Femur (tissue), 1 donor: ENCODE measurements around the gene KRTAP19-2.
"Not testable (repeated sequence)": the region's sequence is repeated elsewhere in the genome, so short reads cannot be mapped to it uniquely, and the experiment has no call there.

Experiments
- DNase-seq: peaks from one replicate; pipeline ENCODE4 v3.0.0-alpha.2; 2017

Gene KRTAP19-2

GRCh38 chr21:30487336-30487735 is at the start of gene KRTAP19-2:
KRTAP19-2 (minus strand) TSS chr21:30487436; CDS start chr21:30487348, 88 bp downstream.
- no peak for DNase-seq

GRCh38 chr21:30518876-30519275 is 31.6 kb upstream of the KRTAP19-2 start:
- DNase-seq = no peak

- DNase-seq = no peak
Observed at GRCh38 chr21:30515681-30516080, 28.4 kb upstream of the KRTAP19-2 start.

GRCh38 chr21:30505621-30506205 is 18.5 kb upstream of the KRTAP19-2 start:
- not testable (repeated sequence) for DNase-seq

- DNase-seq = no peak
Observed at GRCh38 chr21:30502041-30502440, 14.8 kb upstream of the KRTAP19-2 start, which contains the start of gene KRTAP19-5. KRTAP19-5 (minus strand) TSS chr21:30502141; CDS start chr21:30502090, 51 bp downstream.

GRCh38 chr21:30497065-30497464 is 9.8 kb upstream of the KRTAP19-2 start, which contains the start of gene KRTAP19-4:
KRTAP19-4 (minus strand) TSS chr21:30497165; CDS start chr21:30497110, 55 bp downstream.
- DNase-seq = no peak

GRCh38 chr21:30491963-30492428 is 4.8 kb upstream of the KRTAP19-2 start, which contains the start of gene KRTAP19-3:
KRTAP19-3 (minus strand) TSS chr21:30492013; CDS start chr21:30491957, 56 bp downstream.
- DNase-seq = no peak

GRCh38 chr21:30486180-30486579 is 1.1 kb downstream of the KRTAP19-2 start:
- DNase-seq = no peak

GRCh38 chr21:30482130-30482529 is 5.1 kb downstream of the KRTAP19-2 start:
- DNase-seq = no peak

- DNase-seq = no peak
Observed at GRCh38 chr21:30480145-30480544, 7.1 kb downstream of the KRTAP19-2 start, which contains the start of gene KRTAP19-1. KRTAP19-1 (minus strand) TSS chr21:30480367; CDS start chr21:30480317, 50 bp downstream.

- DNase-seq = no peak
Observed at GRCh38 chr21:30479259-30479658, 8.0 kb downstream of the KRTAP19-2 start.

GRCh38 chr21:30478004-30478403 is 9.2 kb downstream of the KRTAP19-2 start:
- DNase-seq = no peak

- DNase-seq = no peak
Observed at GRCh38 chr21:30468900-30469714, 18.1 kb downstream of the KRTAP19-2 start.

GRCh38 chr21:30463713-30464112 is 23.5 kb downstream of the KRTAP19-2 start:
- no peak for DNase-seq

GRCh38 chr21:30448514-30448913 is 38.7 kb downstream of the KRTAP19-2 start:
- no peak for DNase-seq

- no peak for DNase-seq
Observed at GRCh38 chr21:30447056-30447455, 40.2 kb downstream of the KRTAP19-2 start.

GRCh38 chr21:30444204-30444603 is 43.0 kb downstream of the KRTAP19-2 start:
- no peak for DNase-seq

- no peak for DNase-seq
Observed at GRCh38 chr21:30443226-30443625, 44.0 kb downstream of the KRTAP19-2 start.

GRCh38 chr21:30439975-30440374 is 47.3 kb downstream of the KRTAP19-2 start, which contains the start of gene KRTAP15-1:
KRTAP15-1 (plus strand) TSS chr21:30440275; CDS start chr21:30440328, 53 bp downstream.
- no peak for DNase-seq
